Measurements from ENCODE around the gene SHTN1.

Gene SHTN1
- 1.1 to 10.2 reads per million in 2 donors for total RNA-seq

GRCh38 chr10:117005026-117005526 lies at the start of gene SHTN1:
Gene SHTN1, minus strand, starts transcription at chr10:117005187. Its CDS starts 108 bp downstream, at chr10:117005079.
- DNase-seq, result no peak

- no peak for DNase-seq
These were observed 48.5 kb upstream of the SHTN1 start for GRCh38 chr10:117053482-117053881.

- DNase-seq, result no peak
These were observed 43.0 kb upstream of the SHTN1 start for GRCh38 chr10:117047947-117048346.

GRCh38 chr10:117016266-117016665 lies 11.3 kb upstream of the SHTN1 start:
- no peak for DNase-seq

GRCh38 chr10:117014835-117015234 lies 9.8 kb upstream of the SHTN1 start:
- no peak for DNase-seq

GRCh38 chr10:117007080-117007479 lies 2.1 kb upstream of the SHTN1 start:
- DNase-seq, result no peak

GRCh38 chr10:117005527-117006055 lies 604 bp upstream of the SHTN1 start:
- no peak for DNase-seq

GRCh38 chr10:117004227-117005025 lies 561 bp downstream of the SHTN1 start:
- no peak for DNase-seq

GRCh38 chr10:117003336-117003735 lies 1.7 kb downstream of the SHTN1 start:
- DNase-seq, result no peak

- no peak for DNase-seq
These were observed 2.8 kb downstream of the SHTN1 start for GRCh38 chr10:117002206-117002605.

GRCh38 chr10:117001144-117001543 lies 3.8 kb downstream of the SHTN1 start:
- DNase-seq, result no peak

- DNase-seq, result no peak
These were observed 4.4 kb downstream of the SHTN1 start for GRCh38 chr10:117000580-117000979.

- no peak for DNase-seq
These were observed 6.8 kb downstream of the SHTN1 start for GRCh38 chr10:116998172-116998571.

- DNase-seq, result no peak
These were observed 8.0 kb downstream of the SHTN1 start for GRCh38 chr10:116997015-116997414.

- DNase-seq, result no peak
These were observed 9.3 kb downstream of the SHTN1 start for GRCh38 chr10:116995648-116996047.

- no peak for DNase-seq
These were observed 10.7 kb downstream of the SHTN1 start for GRCh38 chr10:116994113-116994890.

- DNase-seq, result no peak
These were observed 11.4 kb downstream of the SHTN1 start for GRCh38 chr10:116993610-116994009.

GRCh38 chr10:116992183-116992582 lies 12.8 kb downstream of the SHTN1 start:
- DNase-seq, result no peak

- no peak for DNase-seq
These were observed 14.6 kb downstream of the SHTN1 start for GRCh38 chr10:116990276-116990800.

- no peak for DNase-seq
These were observed 15.5 kb downstream of the SHTN1 start for GRCh38 chr10:116989439-116989838.

- no peak for DNase-seq
These were observed 16.7 kb downstream of the SHTN1 start for GRCh38 chr10:116988311-116988710.

- no peak for DNase-seq
These were observed 19.4 kb downstream of the SHTN1 start for GRCh38 chr10:116985611-116986010.

Measured in activated gamma-delta T cell (primary cell).